Hepatocyte (in vitro differentiated cells): ENCODE results near the gene PRKG1.

Experiments used
- CTCF ChIP-seq: fragments of 200-600 bp; sonication (generic); IDR thresholded peaks from 2 replicates; pipeline ENCODE4 v1.5.1; 2016; ENCODE audit warnings: antibody characterized with exemption, mild to moderate bottlenecking; ENCODE audit not compliant: poor library complexity
- EZH2phosphoT487 ChIP-seq: fragments of 200-600 bp; sonication (generic); IDR thresholded peaks from one replicate; pipeline ENCODE4 v1.6.1; 2018; ENCODE audit warnings: antibody characterized with exemption, mild to moderate bottlenecking, low read depth, moderate library complexity; ENCODE audit not compliant: unreplicated experiment, severe bottlenecking

- TF ChIP-seq CTCF (no peak), EZH2phosphoT487 (no peak)
Observed at GRCh38 chr10:51109801-51110533, 35.7 kb downstream of the PRKG1 start.
